IPS DF 6.9 (cell line): ENCODE results near the gene GANC.

ENCODE experiments used
- DNase-seq: peaks from one replicate; pipeline ENCODE4 v3.0.0-alpha.2; 2013; ENCODE audit warnings: low read depth, low spot score
- H3K27ac ChIP-seq: one replicate; pipeline ENCODE4 v1.5.1; 2013; ENCODE audit warnings: low read length, control low read depth
- H3K27me3 ChIP-seq: 2 replicates; pipeline ENCODE4 v1.6.1; 2013; ENCODE audit warnings: mild to moderate bottlenecking, low read length; ENCODE audit not compliant: control insufficient read depth, insufficient read depth
- H3K36me3 ChIP-seq: 2 replicates; pipeline ENCODE4 v1.6.1; 2013; ENCODE audit warnings: low read length; ENCODE audit not compliant: control insufficient read depth, insufficient read depth
- H3K4me1 ChIP-seq: 2 replicates; pipeline ENCODE4 v1.6.1; 2013; ENCODE audit warnings: low read length; ENCODE audit not compliant: control insufficient read depth, insufficient read depth
- H3K4me3 ChIP-seq: 2 replicates; pipeline ENCODE4 v1.5.1; 2013; ENCODE audit warnings: mild to moderate bottlenecking, low read length
- H3K9me3 ChIP-seq: 2 replicates; pipeline ENCODE4 v1.6.1; 2013; ENCODE audit warnings: low read length, inconsistent platforms; ENCODE audit not compliant: control insufficient read depth, insufficient read depth
- WGBS: extraction: QIAGEN DNeasy Blood & Tissue Kit; methylation state at CpG from one replicate; pipeline ENCODE4 v1.1.7; 2013; ENCODE audit warnings: mixed read lengths, missing lambda C conversion rate; ENCODE audit not compliant: insufficient read length, insufficient coverage; 5-methylcytosine and 5-hydroxymethylcytosine counted together

Gene GANC

GRCh38 chr15:42264795-42265194 is 8.2 kb upstream of the GANC start:
- no CpG with 5 or more reads among the region's 5 CpGs for WGBS
- no peak for DNase-seq
- Histone ChIP-seq H3K27ac (no peak overlapping the region), H3K9me3 (no peaks in the 10 kb centered on the region), H3K36me3 (peaks cover 2% of the 10 kb centered on the region; the same call in 1 of the 2 replicates), H3K4me3 (no peak overlapping the region), H3K27me3 (no peaks in the 10 kb centered on the region), H3K4me1 (no peaks in the 10 kb centered on the region)

- Histone ChIP-seq H3K27me3 (no peaks in the 10 kb centered on the region), H3K4me1 (no peaks in the 10 kb centered on the region), H3K27ac (no peak overlapping the region), H3K4me3 (no peak overlapping the region), H3K9me3 (no peaks in the 10 kb centered on the region), H3K36me3 (peaks cover 2% of the 10 kb centered on the region; the same call in 1 of the 2 replicates)
- DNase-seq = no peak
Measured at GRCh38 chr15:42267286-42267685, 5.7 kb upstream of the GANC start.

DNA sequence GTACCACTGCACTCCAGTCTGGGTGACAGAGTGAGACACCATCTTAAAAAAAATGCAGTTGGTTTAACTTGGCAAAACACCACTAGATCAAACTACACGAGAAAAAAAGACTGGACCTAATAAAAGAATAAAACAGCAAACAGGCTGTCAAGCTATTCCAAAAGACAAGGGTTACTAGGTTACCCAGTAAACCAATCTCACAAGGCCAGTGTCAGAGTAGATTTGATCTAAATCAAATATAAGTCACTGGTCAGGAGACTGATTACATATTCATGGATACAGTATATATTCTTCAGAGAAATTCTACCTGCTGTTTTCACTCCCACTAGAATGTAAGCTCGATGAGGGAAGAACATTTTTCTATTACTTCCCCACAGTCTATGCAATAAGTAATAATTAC is 2.5 kb upstream of the GANC start:
- no peak for DNase-seq
- Histone ChIP-seq H3K36me3 (no peaks in the 10 kb centered on the region; the same call in 1 of the 2 replicates), H3K9me3 (no peaks in the 10 kb centered on the region), H3K27ac (no peak overlapping the region), H3K27me3 (no peaks in the 10 kb centered on the region), H3K4me3 (no peak overlapping the region), H3K4me1 (no peaks in the 10 kb centered on the region)
- no CpG with 5 or more reads among the region's 2 CpGs for WGBS

DNA sequence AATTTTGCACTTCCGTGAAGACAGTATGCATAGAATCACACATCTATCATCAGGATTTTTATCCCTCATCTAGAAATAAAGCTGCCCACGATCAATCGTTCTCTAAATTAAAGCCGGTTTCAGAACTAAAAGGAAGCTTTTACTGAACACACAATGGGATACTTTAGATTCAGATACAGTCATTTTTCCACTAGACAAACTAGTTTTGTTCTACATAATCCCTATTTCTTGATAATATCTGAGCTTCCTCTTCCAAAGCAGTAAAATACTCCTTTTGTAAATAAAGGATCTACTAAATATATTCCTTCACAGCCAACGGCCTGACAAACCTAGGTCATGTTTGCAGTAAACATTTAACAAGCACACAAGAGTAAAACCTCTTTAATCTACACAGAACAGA is 2.0 kb upstream of the GANC start:
- Histone ChIP-seq H3K4me3 (no peak overlapping the region), H3K27me3 (no peaks in the 10 kb centered on the region), H3K4me1 (no peaks in the 10 kb centered on the region), H3K9me3 (no peaks in the 10 kb centered on the region), H3K36me3 (no peaks in the 10 kb centered on the region), H3K27ac (no peak overlapping the region)
- WGBS = no CpG with 5 or more reads among the region's 5 CpGs
- DNase-seq = no peak

- no peak for DNase-seq
- H3K4me1 ChIP-seq = no peaks in the 10 kb centered on the region
- H3K36me3 ChIP-seq = no peaks in the 10 kb centered on the region
- no peaks in the 10 kb centered on the region for H3K9me3 ChIP-seq
- H3K27me3 ChIP-seq = no peaks in the 10 kb centered on the region
- no peak overlapping the region for H3K27ac ChIP-seq
- peak overlapping the region; percentile 94 for H3K4me3 ChIP-seq
- WGBS = no CpG with 5 or more reads among the region's 27 CpGs
Measured at GRCh38 chr15:42273900-42274701, 1.1 kb downstream of the GANC start.

- no peak for DNase-seq
- no CpG with 5 or more reads among the region's 6 CpGs for WGBS
- H3K36me3 ChIP-seq = no peaks in the 10 kb centered on the region
- no peaks in the 10 kb centered on the region for H3K27me3 ChIP-seq
- H3K9me3 ChIP-seq = no peaks in the 10 kb centered on the region
- H3K4me1 ChIP-seq = no peaks in the 10 kb centered on the region
- H3K27ac ChIP-seq = no peak overlapping the region
- no peak overlapping the region for H3K4me3 ChIP-seq
Measured at GRCh38 chr15:42274702-42274989, 1.6 kb downstream of the GANC start.

DNA sequence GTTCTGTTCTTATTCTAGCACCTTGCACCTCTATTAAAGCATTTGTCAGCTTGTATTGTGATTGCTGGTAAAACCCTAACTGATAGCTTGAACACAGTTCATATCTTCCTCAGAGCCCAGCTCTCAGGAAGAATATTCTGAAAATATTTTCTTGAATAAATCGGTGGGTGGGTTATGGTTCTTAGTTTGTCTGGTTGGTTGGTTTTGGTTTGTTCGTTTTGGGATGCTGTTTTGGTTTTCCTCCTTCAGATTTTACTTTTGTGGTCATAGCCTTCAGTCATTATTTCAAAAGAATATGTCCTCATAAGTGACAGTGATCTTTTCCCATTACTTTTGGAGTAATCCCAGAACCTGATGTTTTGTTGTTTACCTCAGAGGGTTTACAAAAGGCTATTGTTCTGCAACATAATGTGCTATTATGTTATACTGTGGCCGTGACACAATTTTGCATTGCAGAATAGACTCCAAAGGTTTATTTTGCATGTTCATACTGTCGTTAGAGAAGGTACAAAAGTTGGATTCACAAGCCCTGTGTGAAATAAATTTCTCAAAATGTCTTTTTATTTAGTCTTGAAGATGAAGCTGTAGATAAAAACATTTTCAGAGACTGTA is 2.9 kb downstream of the GANC start:
- no peak for DNase-seq

DNA sequence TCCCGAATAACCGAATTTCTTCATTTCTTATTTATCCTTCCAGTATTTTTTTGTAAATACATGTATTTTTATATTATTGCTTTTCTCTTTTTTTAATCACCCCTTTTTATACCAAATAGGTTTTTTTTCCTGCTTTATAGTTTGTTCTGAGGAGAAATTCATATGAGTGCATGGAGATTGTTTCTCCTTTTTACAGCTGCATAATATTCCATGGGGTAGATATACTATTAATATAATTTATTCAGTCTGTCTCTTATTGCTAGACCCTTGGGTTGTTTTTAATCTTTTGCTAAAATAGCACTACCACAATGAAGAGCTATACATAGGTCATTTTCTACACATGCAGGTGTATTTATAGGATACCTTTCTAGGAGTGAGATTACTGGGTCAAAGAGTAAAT is 3.8 kb downstream of the GANC start:
- Histone ChIP-seq H3K36me3 (no peaks in the 10 kb centered on the region), H3K27me3 (no peaks in the 10 kb centered on the region), H3K27ac (no peak overlapping the region), H3K9me3 (no peaks in the 10 kb centered on the region), H3K4me1 (no peaks in the 10 kb centered on the region), H3K4me3 (no peak overlapping the region)
- no peak for DNase-seq
- 100% methylated on average over 2 of the region's 2 CpGs for WGBS

More for the DNA sequence above, 2.9 kb downstream of the GANC start:
- no peaks in the 10 kb centered on the region for H3K9me3 ChIP-seq
- H3K27ac ChIP-seq = no peak overlapping the region
- H3K27me3 ChIP-seq = no peaks in the 10 kb centered on the region
- WGBS = 100% methylated on average over 2 of the region's 4 CpGs
- H3K4me1 ChIP-seq = no peaks in the 10 kb centered on the region
- no peak overlapping the region for H3K4me3 ChIP-seq
- no peaks in the 10 kb centered on the region for H3K36me3 ChIP-seq

DNA sequence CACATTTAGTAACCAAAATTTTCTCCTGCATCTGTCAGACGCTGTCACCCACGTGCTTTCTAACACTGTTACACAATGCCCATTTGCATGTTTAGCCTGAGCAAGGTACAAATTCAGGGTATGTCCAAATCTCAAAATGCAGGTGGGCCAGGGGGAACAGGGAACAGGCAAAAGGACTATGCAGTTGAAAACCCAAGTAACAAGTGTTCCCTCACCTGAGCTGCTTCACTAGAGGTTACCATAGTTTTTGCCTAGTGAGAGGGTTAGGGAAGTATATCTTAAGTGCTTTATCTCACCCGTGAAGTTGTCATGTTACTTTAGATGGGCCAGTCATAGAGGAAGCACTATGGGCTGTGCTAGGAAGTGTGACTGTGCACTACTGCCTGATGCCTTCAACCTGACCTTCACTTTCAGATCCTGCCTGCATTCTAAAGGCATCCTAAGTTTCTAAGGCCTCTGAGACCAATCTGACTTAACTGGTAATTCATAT is 6.3 kb downstream of the GANC start:
- Histone ChIP-seq H3K36me3 (no peaks in the 10 kb centered on the region), H3K27me3 (no peaks in the 10 kb centered on the region), H3K27ac (no peak overlapping the region), H3K4me3 (no peak overlapping the region), H3K4me1 (0 out of 2 replicates have a peak, but pooled peaks cover 2% of the 10 kb centered on the region), H3K9me3 (no peaks in the 10 kb centered on the region)
- DNase-seq = no peak
- WGBS = no CpG with 5 or more reads among the region's 3 CpGs

DNA sequence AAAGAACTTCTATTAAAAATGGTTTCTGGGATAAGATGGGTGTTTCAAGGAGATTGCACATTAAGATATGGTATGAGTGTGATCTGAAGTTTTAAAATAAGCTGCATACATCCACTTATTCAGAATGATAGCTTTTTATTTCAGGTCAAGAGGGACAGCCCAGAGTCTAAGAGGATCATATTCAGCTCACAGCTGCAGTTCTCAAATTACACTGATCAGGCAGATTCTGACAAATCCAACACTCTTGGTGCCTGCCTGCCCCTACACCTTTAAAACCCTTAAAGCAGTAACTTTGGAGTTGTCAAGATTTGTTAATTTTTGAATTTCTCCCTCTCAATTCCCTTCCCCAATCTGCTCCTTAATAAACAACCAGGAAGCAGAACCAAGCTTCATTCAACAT is 9.3 kb downstream of the GANC start:
- Histone ChIP-seq H3K27ac (no peak overlapping the region), H3K36me3 (no peaks in the 10 kb centered on the region), H3K4me3 (no peak overlapping the region), H3K27me3 (no peaks in the 10 kb centered on the region), H3K9me3 (no peaks in the 10 kb centered on the region), H3K4me1 (0 out of 2 replicates have a peak, but pooled peaks cover 2% of the 10 kb centered on the region)
- DNase-seq = no peak

DNA sequence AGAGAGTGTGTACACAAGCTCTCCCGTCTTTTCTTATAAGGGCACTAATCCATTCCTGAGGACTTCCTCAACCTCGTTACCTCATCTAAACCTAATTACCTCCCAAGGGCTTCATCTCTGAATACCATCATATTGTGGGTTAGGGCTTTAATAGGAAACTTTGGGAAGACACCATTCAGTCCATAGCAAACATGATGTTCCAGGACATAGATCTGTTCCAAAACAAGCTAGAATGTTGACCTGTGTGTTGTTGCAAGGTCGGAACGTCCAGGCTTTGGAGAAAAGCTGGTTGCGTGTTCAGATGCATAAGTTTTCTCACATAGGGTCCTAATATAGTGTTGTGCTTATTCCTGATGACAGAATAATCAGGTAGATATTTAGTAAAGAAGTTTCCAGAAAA is 9.9 kb downstream of the GANC start:
- DNase-seq = no peak
- Histone ChIP-seq H3K4me3 (no peak overlapping the region), H3K4me1 (0 out of 2 replicates have a peak, but pooled peaks cover 2% of the 10 kb centered on the region), H3K27ac (no peak overlapping the region), H3K36me3 (no peaks in the 10 kb centered on the region), H3K9me3 (no peaks in the 10 kb centered on the region), H3K27me3 (no peaks in the 10 kb centered on the region)
- WGBS = no CpG with 5 or more reads among the region's 5 CpGs
